ENCODE measurements around the gene AFG1L.

AFG1L gene

DNA sequence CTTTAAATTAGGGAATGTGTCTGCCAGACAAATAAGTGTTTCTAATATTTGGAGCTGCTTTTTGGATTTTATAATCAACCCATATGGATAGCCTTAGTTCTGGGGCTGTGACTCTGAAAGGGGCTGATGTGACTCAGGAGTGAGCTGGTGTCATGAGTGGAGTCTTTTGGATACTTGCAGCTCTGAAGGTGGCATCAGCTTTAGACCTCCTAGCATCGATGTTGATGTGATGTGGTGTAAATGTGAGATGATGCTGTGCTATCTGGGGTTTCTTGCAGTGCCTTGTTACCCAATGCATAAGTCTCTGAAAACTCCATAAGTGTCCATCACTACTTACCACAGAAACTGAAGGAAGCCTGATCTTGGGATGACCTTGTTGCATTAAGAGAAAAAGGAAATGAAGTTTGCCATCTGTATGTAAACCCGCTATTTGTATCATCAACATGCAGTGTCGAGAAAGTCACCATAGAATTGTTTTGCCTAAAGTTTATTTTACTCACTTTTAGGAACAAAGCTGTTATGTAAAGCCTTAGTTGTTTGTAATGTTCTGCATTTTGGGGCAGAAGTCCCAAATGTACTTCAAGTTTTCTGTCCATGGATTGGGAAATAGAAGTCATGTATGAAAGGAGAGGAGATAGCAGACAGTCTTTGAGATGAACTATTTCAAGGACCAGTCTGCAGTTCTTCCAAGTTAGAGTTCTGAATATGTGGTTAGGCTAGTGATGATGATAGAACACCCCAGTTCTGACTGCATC, 273.9 kb downstream of the AFG1L start:
- no peak for DNase-seq (ENCODE audit: low read depth in 1 of 2, low spot score in 1 of 2)

DNA sequence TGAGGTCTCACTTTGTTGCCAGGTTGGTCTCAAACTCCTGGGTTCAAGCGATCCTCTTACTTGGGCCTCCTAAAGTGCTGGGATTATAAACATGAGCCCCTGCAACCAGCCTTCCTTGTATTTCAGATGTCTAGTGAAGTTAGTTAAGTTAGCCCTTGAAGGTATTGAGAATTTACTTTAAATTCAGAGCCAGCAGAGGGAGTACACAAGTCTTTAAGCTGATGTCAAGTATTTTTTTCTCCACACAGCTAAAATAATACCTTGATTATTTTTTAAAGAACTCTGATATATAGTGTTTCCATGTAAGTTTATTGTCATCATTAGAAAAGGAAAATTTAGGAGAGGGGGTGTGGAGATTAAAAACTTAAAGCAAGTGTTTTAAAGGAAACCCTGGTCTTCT, 275.7 kb downstream of the AFG1L start:
- no peak for DNase-seq (ENCODE audit: low read depth in 1 of 2, low spot score in 1 of 2)

DNA sequence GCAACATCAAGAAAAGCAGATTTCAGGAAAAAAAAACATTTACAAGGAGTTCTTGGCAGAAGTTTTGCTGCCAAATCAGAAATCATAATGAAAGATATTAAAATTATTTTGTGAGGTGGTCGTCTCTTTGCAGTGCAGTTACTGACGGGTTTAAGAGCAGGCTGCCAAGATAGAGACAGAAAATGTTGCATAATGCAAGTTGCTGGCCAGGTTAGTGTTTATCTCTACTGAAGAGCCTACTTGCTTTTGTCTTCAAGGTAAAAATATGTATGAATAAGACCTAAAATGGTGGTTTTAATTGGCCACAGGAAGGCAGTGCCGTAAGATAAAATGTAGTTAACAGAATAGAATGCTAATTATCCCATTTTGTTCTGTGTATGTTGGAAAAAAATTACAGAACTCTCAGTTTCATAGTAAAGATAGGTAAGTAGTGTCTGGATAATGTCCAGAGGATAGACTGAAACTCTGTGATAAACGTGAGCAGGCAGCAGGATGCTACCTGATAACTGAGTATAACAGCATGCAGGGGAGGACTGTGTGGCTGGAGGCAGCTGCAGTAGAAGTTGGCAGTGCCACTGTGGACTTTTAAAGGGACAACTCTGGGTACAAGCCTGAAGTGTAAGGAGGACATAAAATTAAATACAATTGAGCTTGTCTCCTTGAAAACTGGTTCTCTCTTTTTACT, 279.7 kb downstream of the AFG1L start:
- no peak for DNase-seq (ENCODE audit: low read depth in 1 of 2, low spot score in 1 of 2)
